Globus pallidus (tissue), 1 donor: Measurements from ENCODE around the gene SLC41A1.

Experiments
- DNase-seq: peaks from one replicate; pipeline ENCODE4 v3.0.0-alpha.2; 2015; ENCODE audit warnings: low spot score

The SLC41A1 gene

GRCh38 chr1:205787287-205787916, 25.6 kb downstream of the SLC41A1 start:
- no peak for DNase-seq

- DNase-seq = no peak
These were observed 26.4 kb downstream of the SLC41A1 start for GRCh38 chr1:205786601-205787000.

GRCh38 chr1:205785446-205785845, 27.6 kb downstream of the SLC41A1 start:
- no peak for DNase-seq

GRCh38 chr1:205783904-205784303, 29.1 kb downstream of the SLC41A1 start:
- no peak for DNase-seq

GRCh38 chr1:205783433-205783795, 29.6 kb downstream of the SLC41A1 start:
- DNase-seq = no peak

GRCh38 chr1:205782627-205783432, 30.2 kb downstream of the SLC41A1 start:
- DNase-seq = no peak

GRCh38 chr1:205780335-205780734, 32.7 kb downstream of the SLC41A1 start:
- no peak for DNase-seq

- no peak for DNase-seq
These were observed 35.0 kb downstream of the SLC41A1 start for GRCh38 chr1:205777994-205778393.

GRCh38 chr1:205775717-205776056, 37.3 kb downstream of the SLC41A1 start:
- peak; percentile 24 for DNase-seq

GRCh38 chr1:205775015-205775716, 37.8 kb downstream of the SLC41A1 start, which contains the start of gene RAB29:
RAB29 (minus strand) TSS chr1:205775482; CDS start chr1:205774956, 526 bp downstream.
- DNase-seq = peak; percentile 85

- DNase-seq = no peak
These were observed 38.6 kb downstream of the SLC41A1 start for GRCh38 chr1:205774198-205775014.

GRCh38 chr1:205772607-205773032, 40.4 kb downstream of the SLC41A1 start:
- no peak for DNase-seq

- DNase-seq = no peak
These were observed 42.4 kb downstream of the SLC41A1 start for GRCh38 chr1:205770618-205771017.

GRCh38 chr1:205769641-205770365, 43.2 kb downstream of the SLC41A1 start:
- no peak for DNase-seq

- no peak for DNase-seq
These were observed 45.8 kb downstream of the SLC41A1 start for GRCh38 chr1:205767248-205767647.

- no peak for DNase-seq
These were observed 46.4 kb downstream of the SLC41A1 start for GRCh38 chr1:205766570-205766969.

- no peak for DNase-seq
These were observed 47.0 kb downstream of the SLC41A1 start for GRCh38 chr1:205766038-205766437.

- DNase-seq = no peak
These were observed 48.4 kb downstream of the SLC41A1 start for GRCh38 chr1:205764578-205764977.

GRCh38 chr1:205763980-205764379, 49.0 kb downstream of the SLC41A1 start:
- DNase-seq = no peak

GRCh38 chr1:205760606-205761005, 52.4 kb downstream of the SLC41A1 start:
- no peak for DNase-seq

- no peak for DNase-seq
These were observed 56.4 kb downstream of the SLC41A1 start for GRCh38 chr1:205756552-205756951.
